ENCODE data around the gene RYR3.

Gene RYR3

DNA sequence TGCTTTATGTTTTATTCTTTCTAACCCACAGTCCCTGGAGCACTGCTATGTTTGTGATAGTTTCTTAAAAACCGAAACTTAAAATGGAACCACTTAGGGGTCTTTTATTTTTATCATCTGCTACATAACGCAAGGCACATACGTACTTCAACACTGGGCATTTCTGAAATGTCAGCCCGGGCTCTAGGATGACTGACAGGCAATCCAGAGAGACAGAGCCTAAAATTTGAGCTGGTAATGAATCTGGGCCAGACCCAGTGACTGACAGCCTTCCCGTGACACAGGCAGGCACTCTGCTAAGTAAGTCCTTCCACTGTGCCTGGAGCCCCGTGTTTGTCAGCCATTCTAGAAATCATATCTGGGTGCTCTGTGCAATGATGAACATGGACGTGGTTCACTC, 84.6 kb downstream of the RYR3 start:
- Histone ChIP-seq H3K9me3 (no peaks in the 10 kb centered on the region), H3K4me3 (ENCODE audit: low read depth, low read length) (no peak overlapping the region), H3K36me3 (no peaks in the 10 kb centered on the region), H3K4me1 (no peaks in the 10 kb centered on the region), H3K27me3 (no peaks in the 10 kb centered on the region)
- DNase-seq = no peak
- TF ChIP-seq, protein P1, sequence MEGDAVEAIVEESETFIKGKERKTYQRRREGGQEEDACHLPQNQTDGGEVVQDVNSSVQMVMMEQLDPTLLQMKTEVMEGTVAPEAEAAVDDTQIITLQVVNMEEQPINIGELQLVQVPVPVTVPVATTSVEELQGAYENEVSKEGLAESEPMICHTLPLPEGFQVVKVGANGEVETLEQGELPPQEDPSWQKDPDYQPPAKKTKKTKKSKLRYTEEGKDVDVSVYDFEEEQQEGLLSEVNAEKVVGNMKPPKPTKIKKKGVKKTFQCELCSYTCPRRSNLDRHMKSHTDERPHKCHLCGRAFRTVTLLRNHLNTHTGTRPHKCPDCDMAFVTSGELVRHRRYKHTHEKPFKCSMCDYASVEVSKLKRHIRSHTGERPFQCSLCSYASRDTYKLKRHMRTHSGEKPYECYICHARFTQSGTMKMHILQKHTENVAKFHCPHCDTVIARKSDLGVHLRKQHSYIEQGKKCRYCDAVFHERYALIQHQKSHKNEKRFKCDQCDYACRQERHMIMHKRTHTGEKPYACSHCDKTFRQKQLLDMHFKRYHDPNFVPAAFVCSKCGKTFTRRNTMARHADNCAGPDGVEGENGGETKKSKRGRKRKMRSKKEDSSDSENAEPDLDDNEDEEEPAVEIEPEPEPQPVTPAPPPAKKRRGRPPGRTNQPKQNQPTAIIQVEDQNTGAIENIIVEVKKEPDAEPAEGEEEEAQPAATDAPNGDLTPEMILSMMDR (IDR thresholded peaks at IDR 0.05; ENCODE audit: low read depth, low read length) = no peak

DNA sequence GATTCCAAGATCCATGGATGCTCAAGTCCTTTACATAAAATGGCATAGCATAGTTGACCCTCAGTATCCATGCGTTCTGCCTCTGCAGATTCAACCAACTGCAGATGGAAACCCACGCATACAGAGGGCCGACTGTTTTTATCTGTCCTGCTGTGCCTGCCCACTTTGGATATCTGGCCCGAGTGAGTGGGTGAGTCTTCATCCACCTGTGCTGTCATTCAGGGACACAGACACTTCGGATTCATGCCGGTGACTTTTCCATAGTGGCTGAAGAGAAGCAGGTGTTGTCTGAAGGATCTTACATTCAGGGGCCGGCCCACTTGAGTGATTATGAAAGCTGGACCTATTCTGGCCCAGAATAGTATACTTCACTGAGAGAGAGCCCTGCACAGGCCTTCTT, 85.1 kb downstream of the RYR3 start:
- no peak overlapping the region for H3K4me3 ChIP-seq (ENCODE audit: low read depth, low read length)
- no peaks in the 10 kb centered on the region for H3K4me1 ChIP-seq
- no peak for DNase-seq
- TF ChIP-seq, protein P1 (IDR thresholded peaks at IDR 0.05; ENCODE audit: low read depth, low read length) = no peak
- no peaks in the 10 kb centered on the region for H3K36me3 ChIP-seq
- no peaks in the 10 kb centered on the region for H3K27me3 ChIP-seq
- no peaks in the 10 kb centered on the region for H3K9me3 ChIP-seq

DNA sequence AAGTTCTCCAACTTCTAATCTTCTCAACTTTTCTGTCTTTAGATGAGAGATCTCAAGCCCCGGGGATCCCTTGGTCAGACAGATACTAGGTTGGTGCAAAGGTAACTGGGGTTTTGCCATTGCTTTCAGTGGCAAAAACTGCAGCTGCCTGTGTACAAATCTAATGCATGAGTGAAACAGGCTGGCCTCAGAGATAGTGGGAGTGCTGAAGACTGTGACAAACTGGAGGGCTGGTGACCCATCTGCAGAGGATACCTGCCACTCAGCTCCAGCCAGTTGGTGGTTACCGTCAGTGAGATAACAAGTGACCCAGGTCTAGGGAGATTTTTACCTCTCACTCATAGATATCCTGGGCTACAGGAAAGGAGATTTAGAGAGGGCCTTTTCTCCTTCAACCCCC, 85.7 kb downstream of the RYR3 start:
- Histone ChIP-seq H3K9me3 (no peaks in the 10 kb centered on the region), H3K4me3 (ENCODE audit: low read depth, low read length) (no peak overlapping the region), H3K4me1 (no peaks in the 10 kb centered on the region), H3K36me3 (no peaks in the 10 kb centered on the region), H3K27me3 (no peaks in the 10 kb centered on the region)
- DNase-seq = no peak
- TF ChIP-seq, protein P1 (IDR thresholded peaks at IDR 0.05; ENCODE audit: low read depth, low read length) = no peak

DNA sequence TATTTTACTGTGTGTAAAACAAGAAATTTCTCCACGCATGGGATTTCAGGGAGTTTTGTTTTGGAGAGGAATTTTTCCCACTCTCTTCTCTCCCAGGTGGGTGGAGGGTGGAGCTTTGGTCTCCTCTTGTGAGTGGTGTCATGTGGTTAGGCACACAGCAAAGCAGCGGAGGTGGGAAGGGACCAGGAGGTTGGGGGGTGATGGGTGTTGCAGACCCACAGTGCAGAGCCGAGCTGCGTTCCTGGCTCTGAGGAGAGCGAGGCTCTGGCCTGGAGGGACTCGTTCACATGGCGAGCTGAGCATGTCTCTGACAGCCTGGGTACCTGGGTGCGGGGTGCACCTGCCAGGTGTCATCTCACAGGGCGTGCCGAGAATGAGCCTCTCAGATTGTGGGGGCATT, 87.8 kb downstream of the RYR3 start:
- Histone ChIP-seq H3K36me3 (no peaks in the 10 kb centered on the region), H3K4me3 (ENCODE audit: low read depth, low read length) (no peak overlapping the region), H3K9me3 (no peaks in the 10 kb centered on the region; the same call in 1 of the 2 replicates), H3K4me1 (no peaks in the 10 kb centered on the region), H3K27me3 (no peaks in the 10 kb centered on the region)
- DNase-seq = no peak
- TF ChIP-seq, protein P1 (IDR thresholded peaks at IDR 0.05; ENCODE audit: low read depth, low read length) = no peak

DNA sequence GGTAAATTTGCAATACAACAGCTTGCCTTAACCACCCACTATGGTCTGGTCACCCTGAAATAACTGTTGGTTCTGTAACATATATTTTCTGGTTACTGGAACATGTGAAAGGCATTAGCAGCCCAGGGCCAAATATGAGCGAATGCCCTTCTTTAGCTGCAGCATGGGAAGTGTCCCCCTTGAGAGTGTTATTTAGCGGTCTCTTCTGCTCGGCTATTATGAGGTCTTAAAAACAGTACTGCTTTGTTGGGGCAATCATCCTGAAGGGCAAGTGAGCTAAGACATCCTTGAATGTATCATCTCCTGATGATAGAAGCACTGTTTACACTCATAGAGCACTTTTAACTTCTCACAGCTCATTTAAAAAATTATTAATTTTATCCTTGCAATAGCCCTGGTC, 90.2 kb downstream of the RYR3 start:
- Histone ChIP-seq H3K36me3 (no peaks in the 10 kb centered on the region), H3K4me3 (ENCODE audit: low read depth, low read length) (no peak overlapping the region), H3K9me3 (no peaks in the 10 kb centered on the region; the same call in 1 of the 2 replicates), H3K4me1 (no peaks in the 10 kb centered on the region), H3K27me3 (no peaks in the 10 kb centered on the region)
- TF ChIP-seq, protein P1 (IDR thresholded peaks at IDR 0.05; ENCODE audit: low read depth, low read length) = no peak
- DNase-seq = no peak

DNA sequence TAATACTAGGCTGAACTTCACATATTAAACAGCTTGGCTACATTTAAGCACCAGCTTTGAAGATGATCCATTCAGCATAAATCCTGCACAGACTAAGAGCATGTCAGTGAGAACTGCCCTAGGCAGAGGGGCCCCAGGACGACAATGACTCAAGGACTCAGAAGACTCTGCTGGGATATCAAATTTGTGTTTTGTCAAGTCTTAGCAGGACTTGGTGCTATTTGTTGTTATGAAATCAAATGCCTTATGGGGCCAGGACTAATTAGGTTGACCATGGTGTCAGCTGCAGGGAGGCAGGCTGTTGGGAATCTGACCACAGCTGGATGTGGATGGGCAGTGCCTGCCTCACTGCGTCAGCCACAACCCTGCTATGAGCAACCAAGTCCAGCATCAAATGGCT, 91.8 kb downstream of the RYR3 start:
- no peak overlapping the region for H3K4me3 ChIP-seq (ENCODE audit: low read depth, low read length)
- no peaks in the 10 kb centered on the region for H3K36me3 ChIP-seq
- no peaks in the 10 kb centered on the region; the same call in 1 of the 2 replicates for H3K9me3 ChIP-seq
- DNase-seq = no peak
- TF ChIP-seq, protein P1 (IDR thresholded peaks at IDR 0.05; ENCODE audit: low read depth, low read length) = no peak
- H3K4me1 ChIP-seq = no peaks in the 10 kb centered on the region
- H3K27me3 ChIP-seq = no peaks in the 10 kb centered on the region
